ENCODE results near the gene TM4SF18.

TM4SF18 gene

GRCh38 chr3:149305376-149305775 lies 28.1 kb downstream of the TM4SF18 start:
- H3K9me3 ChIP-seq (ENCODE audit: control insufficient read depth, insufficient read depth, low read depth, low read length), result 0 out of 2 replicates have a peak, but pooled peaks cover 4% of the 10 kb centered on the region
- peaks cover 4% of the 10 kb centered on the region; the same call in 1 of the 2 replicates for H3K4me1 ChIP-seq (ENCODE audit: control insufficient read depth, insufficient read depth, low read length)
- H3K27ac ChIP-seq (ENCODE audit: low read depth, low read length), result no peak overlapping the region
- H3K27me3 ChIP-seq (ENCODE audit: control insufficient read depth, insufficient read depth, low read length), result no peaks in the 10 kb centered on the region
- H3K36me3 ChIP-seq (ENCODE audit: control insufficient read depth, insufficient read depth, low read length), result no peaks in the 10 kb centered on the region
- no peak overlapping the region for H3K4me3 ChIP-seq (ENCODE audit: low read depth, low read length)
- H3K9ac ChIP-seq (ENCODE audit: low read length), result no peak overlapping the region

DNA sequence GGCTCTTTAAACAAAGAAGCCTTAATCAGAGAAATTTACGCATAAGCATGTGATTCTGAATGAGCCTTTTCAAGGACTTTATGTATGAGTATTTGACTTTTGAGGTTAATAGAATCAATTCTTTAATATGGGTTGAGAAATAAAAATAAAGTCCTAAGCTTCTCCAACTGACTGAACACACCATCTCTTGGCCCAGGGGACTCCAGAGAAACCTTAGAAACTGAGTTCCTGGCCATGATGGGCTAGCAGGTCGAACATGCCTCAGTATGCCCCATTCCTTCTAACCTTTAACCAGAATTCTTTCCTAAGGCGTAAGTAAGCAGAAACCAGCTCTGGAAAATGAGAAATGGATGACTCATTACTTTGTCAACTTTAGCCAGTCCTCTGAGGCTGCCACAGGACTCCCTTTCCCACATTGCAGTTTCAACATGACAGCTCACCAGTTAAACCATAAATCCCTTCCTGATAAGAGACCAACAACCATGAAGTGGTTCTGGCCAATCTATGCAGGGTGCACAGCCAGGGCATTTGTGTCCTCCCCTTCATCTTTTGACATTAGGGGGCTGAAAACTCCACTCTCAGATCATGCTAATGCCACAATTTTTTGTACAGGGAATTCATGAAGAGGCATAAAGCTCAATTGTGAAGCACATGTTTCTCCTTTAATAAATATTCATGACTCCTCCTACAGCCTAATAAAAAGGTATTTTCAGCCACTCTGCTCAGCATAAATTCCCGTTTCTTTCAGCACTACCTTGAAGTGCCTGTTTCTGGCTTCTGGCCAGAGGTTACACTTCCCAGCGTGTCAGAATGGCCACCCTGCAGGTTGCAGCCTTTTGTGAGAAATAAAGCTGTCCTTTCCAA lies 33.3 kb downstream of the TM4SF18 start:
- Histone ChIP-seq H3K4me1 (ENCODE audit: control insufficient read depth, insufficient read depth, low read length) (peaks cover 8% of the 10 kb centered on the region; the same call in 1 of the 2 replicates), H3K36me3 (ENCODE audit: control insufficient read depth, insufficient read depth, low read length) (no peaks in the 10 kb centered on the region), H3K9me3 (ENCODE audit: control insufficient read depth, insufficient read depth, low read depth, low read length) (0 out of 2 replicates have a peak, but pooled peaks cover 2% of the 10 kb centered on the region), H3K4me3 (ENCODE audit: low read depth, low read length) (no peak overlapping the region), H3K27ac (ENCODE audit: low read depth, low read length) (no peak overlapping the region), H3K27me3 (ENCODE audit: control insufficient read depth, insufficient read depth, low read length) (no peaks in the 10 kb centered on the region), H3K9ac (ENCODE audit: low read length) (no peak overlapping the region)

DNA sequence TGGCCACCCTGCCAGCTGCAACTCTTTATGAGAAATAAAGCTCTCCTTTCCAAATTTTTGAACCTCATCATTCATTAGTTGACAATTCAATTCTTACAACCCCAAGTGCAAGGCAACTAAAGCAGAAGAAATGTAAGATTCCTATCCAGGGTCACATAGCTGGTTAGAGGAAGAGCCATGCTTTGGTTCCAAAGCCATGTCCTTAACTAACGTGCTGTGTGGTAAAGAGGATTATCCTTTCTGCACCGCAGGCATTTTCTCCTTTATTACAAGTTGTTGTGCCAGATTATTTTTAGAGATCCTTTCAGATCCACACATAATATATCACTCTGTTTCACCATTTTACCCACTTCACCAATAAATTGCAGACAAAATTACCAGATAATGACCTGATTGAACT lies 36.5 kb downstream of the TM4SF18 start:
- Histone ChIP-seq H3K9ac (ENCODE audit: low read length) (no peak overlapping the region), H3K27me3 (ENCODE audit: control insufficient read depth, insufficient read depth, low read length) (no peaks in the 10 kb centered on the region), H3K27ac (ENCODE audit: low read depth, low read length) (no peak overlapping the region), H3K36me3 (ENCODE audit: control insufficient read depth, insufficient read depth, low read length) (no peaks in the 10 kb centered on the region), H3K4me1 (ENCODE audit: control insufficient read depth, insufficient read depth, low read length) (peaks cover 8% of the 10 kb centered on the region; the same call in 1 of the 2 replicates), H3K4me3 (ENCODE audit: low read depth, low read length) (no peak overlapping the region), H3K9me3 (ENCODE audit: control insufficient read depth, insufficient read depth, low read depth, low read length) (0 out of 2 replicates have a peak, but pooled peaks cover 2% of the 10 kb centered on the region)

- Histone ChIP-seq H3K4me1 (ENCODE audit: control insufficient read depth, insufficient read depth, low read length) (no peaks in the 10 kb centered on the region), H3K9ac (ENCODE audit: low read length) (no peak overlapping the region), H3K4me3 (ENCODE audit: low read depth, low read length) (no peak overlapping the region), H3K36me3 (ENCODE audit: control insufficient read depth, insufficient read depth, low read length) (no peaks in the 10 kb centered on the region), H3K9me3 (ENCODE audit: control insufficient read depth, insufficient read depth, low read depth, low read length) (0 out of 2 replicates have a peak, but pooled peaks cover 2% of the 10 kb centered on the region), H3K27me3 (ENCODE audit: control insufficient read depth, insufficient read depth, low read length) (no peaks in the 10 kb centered on the region), H3K27ac (ENCODE audit: low read depth, low read length) (no peak overlapping the region)
Measured at GRCh38 chr3:149292666-149293065, 40.8 kb downstream of the TM4SF18 start.

GRCh38 chr3:149291178-149291577 lies 42.3 kb downstream of the TM4SF18 start:
- Histone ChIP-seq H3K9ac (ENCODE audit: low read length) (no peak overlapping the region), H3K4me1 (ENCODE audit: control insufficient read depth, insufficient read depth, low read length) (no peaks in the 10 kb centered on the region), H3K27me3 (ENCODE audit: control insufficient read depth, insufficient read depth, low read length) (no peaks in the 10 kb centered on the region), H3K27ac (ENCODE audit: low read depth, low read length) (no peak overlapping the region), H3K9me3 (ENCODE audit: control insufficient read depth, insufficient read depth, low read depth, low read length) (0 out of 2 replicates have a peak, but pooled peaks cover 2% of the 10 kb centered on the region), H3K4me3 (ENCODE audit: low read depth, low read length) (no peak overlapping the region), H3K36me3 (ENCODE audit: control insufficient read depth, insufficient read depth, low read length) (no peaks in the 10 kb centered on the region)

- H3K4me3 ChIP-seq (ENCODE audit: low read depth, low read length), result no peak overlapping the region
- no peaks in the 10 kb centered on the region for H3K27me3 ChIP-seq (ENCODE audit: control insufficient read depth, insufficient read depth, low read length)
- no peak overlapping the region for H3K27ac ChIP-seq (ENCODE audit: low read depth, low read length)
- no peak overlapping the region for H3K9ac ChIP-seq (ENCODE audit: low read length)
- H3K4me1 ChIP-seq (ENCODE audit: control insufficient read depth, insufficient read depth, low read length), result no peaks in the 10 kb centered on the region
- no peaks in the 10 kb centered on the region for H3K36me3 ChIP-seq (ENCODE audit: control insufficient read depth, insufficient read depth, low read length)
- H3K9me3 ChIP-seq (ENCODE audit: control insufficient read depth, insufficient read depth, low read depth, low read length), result no peaks in the 10 kb centered on the region
Measured at GRCh38 chr3:149288655-149289054, 44.8 kb downstream of the TM4SF18 start.

- H3K9me3 ChIP-seq (ENCODE audit: control insufficient read depth, insufficient read depth, low read depth, low read length), result no peaks in the 10 kb centered on the region
- no peak overlapping the region for H3K9ac ChIP-seq (ENCODE audit: low read length)
- no peaks in the 10 kb centered on the region for H3K27me3 ChIP-seq (ENCODE audit: control insufficient read depth, insufficient read depth, low read length)
- no peak overlapping the region for H3K27ac ChIP-seq (ENCODE audit: low read depth, low read length)
- no peaks in the 10 kb centered on the region for H3K36me3 ChIP-seq (ENCODE audit: control insufficient read depth, insufficient read depth, low read length)
- H3K4me1 ChIP-seq (ENCODE audit: control insufficient read depth, insufficient read depth, low read length), result no peaks in the 10 kb centered on the region; the same call in 1 of the 2 replicates
- no peak overlapping the region for H3K4me3 ChIP-seq (ENCODE audit: low read depth, low read length)
Measured at GRCh38 chr3:149284034-149284433, 49.4 kb downstream of the TM4SF18 start.

DNA sequence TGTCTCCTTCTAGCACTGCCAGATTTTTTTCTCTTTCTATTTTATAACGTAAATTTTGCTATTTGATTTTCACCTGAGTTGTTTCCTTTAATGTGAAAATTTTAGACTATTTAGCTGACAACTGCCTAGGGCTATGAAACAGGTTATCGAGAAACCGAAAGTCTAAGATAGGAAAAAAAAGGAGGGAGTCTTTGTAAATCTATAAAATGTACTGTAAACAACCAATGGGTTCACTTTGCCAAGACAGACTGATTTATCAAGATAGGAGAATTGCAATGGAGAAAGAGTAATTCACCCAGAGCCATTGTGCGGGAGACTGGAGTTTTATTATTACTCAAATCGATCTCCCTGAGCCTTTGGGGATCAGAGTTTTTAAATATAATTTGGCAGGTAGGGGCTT lies 50.0 kb downstream of the TM4SF18 start:
- H3K27me3 ChIP-seq (ENCODE audit: control insufficient read depth, insufficient read depth, low read length), result no peaks in the 10 kb centered on the region
- no peaks in the 10 kb centered on the region for H3K9me3 ChIP-seq (ENCODE audit: control insufficient read depth, insufficient read depth, low read depth, low read length)
- no peaks in the 10 kb centered on the region for H3K36me3 ChIP-seq (ENCODE audit: control insufficient read depth, insufficient read depth, low read length)
- no peak overlapping the region for H3K27ac ChIP-seq (ENCODE audit: low read depth, low read length)
- no peak overlapping the region for H3K4me3 ChIP-seq (ENCODE audit: low read depth, low read length)
- no peak overlapping the region for H3K9ac ChIP-seq (ENCODE audit: low read length)
- no peaks in the 10 kb centered on the region; the same call in 1 of the 2 replicates for H3K4me1 ChIP-seq (ENCODE audit: control insufficient read depth, insufficient read depth, low read length)

DNA sequence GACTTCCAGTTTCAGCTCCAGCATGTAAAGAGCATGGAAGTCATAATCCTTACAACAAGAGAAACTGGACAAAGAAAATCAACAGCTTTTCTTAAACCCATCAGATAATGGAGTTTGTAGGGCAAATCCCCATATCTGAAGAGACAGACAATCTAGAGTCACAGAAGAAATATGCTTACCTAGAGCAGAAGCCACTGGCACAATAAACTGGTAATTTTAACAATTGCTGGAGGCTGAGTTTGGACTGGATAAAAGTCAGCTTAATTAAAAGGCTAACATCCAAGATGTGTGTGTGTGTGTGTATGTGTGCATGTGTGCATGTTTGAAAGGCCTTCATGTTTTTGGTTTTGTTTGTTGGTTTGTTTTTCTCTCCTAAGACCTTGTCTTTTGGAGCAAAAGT lies 50.6 kb downstream of the TM4SF18 start:
- Histone ChIP-seq H3K27me3 (ENCODE audit: control insufficient read depth, insufficient read depth, low read length) (no peaks in the 10 kb centered on the region), H3K4me1 (ENCODE audit: control insufficient read depth, insufficient read depth, low read length) (no peaks in the 10 kb centered on the region; the same call in 1 of the 2 replicates), H3K4me3 (ENCODE audit: low read depth, low read length) (no peak overlapping the region), H3K27ac (ENCODE audit: low read depth, low read length) (no peak overlapping the region), H3K9me3 (ENCODE audit: control insufficient read depth, insufficient read depth, low read depth, low read length) (no peaks in the 10 kb centered on the region), H3K36me3 (ENCODE audit: control insufficient read depth, insufficient read depth, low read length) (no peaks in the 10 kb centered on the region), H3K9ac (ENCODE audit: low read length) (no peak overlapping the region)

DNA sequence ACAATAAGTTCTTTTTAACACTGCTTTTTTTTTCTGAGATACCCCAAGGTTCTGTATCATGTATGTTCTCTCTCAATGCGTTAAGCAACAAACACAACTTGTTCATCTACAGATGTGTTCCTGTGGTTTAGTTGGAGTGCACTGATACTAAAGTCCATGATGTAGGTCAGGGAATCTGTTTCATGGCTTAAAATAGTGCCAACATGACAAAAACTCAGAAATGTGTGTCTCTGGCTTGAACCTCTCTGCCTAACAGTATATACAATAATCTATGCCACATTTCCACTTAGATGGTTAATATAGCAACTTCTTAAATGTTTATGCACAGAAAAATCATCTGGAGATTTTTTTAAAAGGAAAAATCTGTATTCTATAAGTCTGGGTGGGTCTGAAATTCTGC lies 51.1 kb downstream of the TM4SF18 start:
- H3K27me3 ChIP-seq (ENCODE audit: control insufficient read depth, insufficient read depth, low read length), result no peaks in the 10 kb centered on the region
- no peak overlapping the region for H3K9ac ChIP-seq (ENCODE audit: low read length)
- H3K9me3 ChIP-seq (ENCODE audit: control insufficient read depth, insufficient read depth, low read depth, low read length), result no peaks in the 10 kb centered on the region
- H3K36me3 ChIP-seq (ENCODE audit: control insufficient read depth, insufficient read depth, low read length), result no peaks in the 10 kb centered on the region
- H3K27ac ChIP-seq (ENCODE audit: low read depth, low read length), result no peak overlapping the region
- H3K4me1 ChIP-seq (ENCODE audit: control insufficient read depth, insufficient read depth, low read length), result no peaks in the 10 kb centered on the region; the same call in 1 of the 2 replicates
- H3K4me3 ChIP-seq (ENCODE audit: low read depth, low read length), result no peak overlapping the region

DNA sequence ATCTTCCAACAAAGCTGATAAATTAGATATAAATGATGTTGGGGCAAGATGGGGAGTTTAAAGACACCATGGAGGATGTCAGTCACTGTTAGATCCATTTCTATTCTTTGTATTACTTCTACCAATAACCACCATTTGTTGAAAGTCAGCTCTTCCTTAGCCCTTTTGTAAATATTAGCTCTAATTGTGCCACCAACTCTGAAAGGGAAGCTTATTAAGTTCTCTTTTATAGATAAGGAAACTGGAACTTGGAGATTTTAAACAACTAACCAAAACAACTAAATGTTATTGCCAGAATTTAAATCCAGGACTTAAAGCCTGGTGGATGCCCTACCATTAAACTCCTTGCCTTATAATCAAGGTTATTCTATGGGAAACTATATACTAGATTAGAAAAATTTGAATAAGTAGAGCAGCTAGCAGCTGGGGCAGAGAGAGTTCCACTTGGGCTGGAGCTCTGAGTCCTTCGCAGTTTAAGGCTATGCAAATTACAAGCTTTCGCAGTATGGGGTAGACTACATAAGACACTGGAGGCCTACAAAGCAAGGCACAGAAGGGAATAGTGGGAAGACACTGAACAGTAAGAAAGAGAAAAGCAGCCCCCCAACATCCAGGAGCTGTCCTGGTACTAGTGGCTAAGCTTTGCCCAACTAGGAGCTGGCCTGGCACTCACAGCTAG lies 52.6 kb downstream of the TM4SF18 start:
- Histone ChIP-seq H3K9ac (ENCODE audit: low read length) (no peak overlapping the region), H3K4me3 (ENCODE audit: low read depth, low read length) (no peak overlapping the region), H3K4me1 (ENCODE audit: control insufficient read depth, insufficient read depth, low read length) (no peaks in the 10 kb centered on the region; the same call in 1 of the 2 replicates), H3K36me3 (ENCODE audit: control insufficient read depth, insufficient read depth, low read length) (no peaks in the 10 kb centered on the region), H3K27ac (ENCODE audit: low read depth, low read length) (no peak overlapping the region), H3K27me3 (ENCODE audit: control insufficient read depth, insufficient read depth, low read length) (no peaks in the 10 kb centered on the region), H3K9me3 (ENCODE audit: control insufficient read depth, insufficient read depth, low read depth, low read length) (no peaks in the 10 kb centered on the region)

Measured in HUES6 (cell line).